SK-N-SH (cell line): ENCODE results near the gene CNTNAP5. TPM values are rescaled to one million over a fixed set of nuclear protein-coding genes. Genes with fewer than 3 reads are reported as not detected.

ENCODE experiments used
- CTCF ChIA-PET: fragments of 300-600, 350-600 bp; formaldehyde crosslinking; extraction: SDS; loops from one replicate; lab custom pipeline; 2021; lab: Yijun Ruan, JAX
- POLR2A ChIA-PET: fragments of 350-600 bp; sonication (Branson Sonifier 250); formaldehyde crosslinking; extraction: SDS; loops from one replicate; lab custom pipeline; 2020; ENCODE audit warnings: antibody characterized with exemption, inconsistent platforms; lab: Yijun Ruan, JAX
- DNase-seq: peaks from one replicate; pipeline ENCODE4 v3.0.0; 2012
- H2AFZ ChIP-seq: fragments of 200-600 bp; sonication (generic); 2 replicates; pipeline ENCODE4 v1.8.1; 2016; ENCODE audit warnings: antibody characterized with exemption, mild to moderate bottlenecking, low read depth
- H3F3A ChIP-seq: fragments of 200-600 bp; sonication (generic); replicated peaks from 2 replicates; pipeline ENCODE3; 2016; ENCODE audit warnings: antibody characterized with exemption, mild to moderate bottlenecking; ENCODE audit not compliant: insufficient read depth
- H3K27ac ChIP-seq, 2 experiments: fragments of 200-500 bp in 1 of 2; fragments of 200-600 bp in 1 of 2; sonication (Bioruptor generic) in 1 of 2; sonication (generic), shearing (Covaris generic) in 1 of 2; 2 replicates each; pipeline versions ENCODE4 v1.5.1 to v1.6.1; 2014 to 2016; ENCODE audit warnings: low read depth in 2 of 2, inconsistent platforms in 1 of 2, low read length in 1 of 2, mild to moderate bottlenecking in 1 of 2, mixed read lengths in 1 of 2
- H3K27me3 ChIP-seq: fragments of 200-600 bp; sonication (generic), shearing (Covaris generic); 2 replicates; pipeline ENCODE4 v1.6.1; 2016; ENCODE audit warnings: mixed run types; ENCODE audit not compliant: insufficient read depth
- H3K36me3 ChIP-seq, 2 experiments: fragments of 200-500 bp in 1 of 2; fragments of 200-600 bp in 1 of 2; sonication (Bioruptor generic) in 1 of 2; sonication (generic) in 1 of 2; replicated peaks in 1 of 2; 2 replicates each; pipeline versions ENCODE3 to v1.5.1; 2014 to 2016; ENCODE audit warnings: low read length in 1 of 2, mild to moderate bottlenecking in 1 of 2; ENCODE audit not compliant: insufficient read depth in 2 of 2, control insufficient read depth in 1 of 2
- H3K4me1 ChIP-seq, 2 experiments: fragments of 200-500 bp in 1 of 2; fragments of 200-600 bp in 1 of 2; sonication (Bioruptor generic) in 1 of 2; sonication (generic), shearing (Covaris generic) in 1 of 2; 2 replicates each; pipeline versions ENCODE4 v1.5.1 to v1.6.1; 2014 to 2016; ENCODE audit warnings: low read depth in 1 of 2, low read length in 1 of 2, mixed run types in 1 of 2; ENCODE audit not compliant: insufficient read depth in 2 of 2, control insufficient read depth in 1 of 2
- H3K4me2 ChIP-seq: fragments of 200-600 bp; sonication (generic), shearing (Covaris generic); 2 replicates; pipeline ENCODE4 v1.6.1; 2017; ENCODE audit warnings: mixed run types
- H3K4me3 ChIP-seq, 2 experiments: fragments of 200-500 bp in 1 of 2; fragments of 200-600 bp in 1 of 2; sonication (Bioruptor generic) in 1 of 2; sonication (generic), shearing (Covaris generic) in 1 of 2; 2 replicates each; pipeline versions ENCODE4 v1.5.1 to v1.8.1; 2014 to 2016; ENCODE audit warnings: low read depth in 2 of 2, inconsistent platforms in 1 of 2, low read length in 1 of 2, mild to moderate bottlenecking in 1 of 2, mixed read lengths in 1 of 2, moderate library complexity in 1 of 2
- H3K79me2 ChIP-seq: fragments of 200-600 bp; sonication (generic); 2 replicates; pipeline ENCODE4 v1.8.1; 2017; ENCODE audit warnings: mild to moderate bottlenecking; ENCODE audit not compliant: insufficient read depth
- H3K9ac ChIP-seq: fragments of 200-600 bp; sonication (generic); 2 replicates; pipeline ENCODE4 v1.6.1; 2017; ENCODE audit warnings: mixed run types
- H3K9me2 ChIP-seq: fragments of 200-600 bp; sonication (generic); 2 replicates; pipeline ENCODE4 v1.6.1; 2017; ENCODE audit warnings: mixed run types
- H3K9me3 ChIP-seq: fragments of 200-600 bp; sonication (generic); 2 replicates; pipeline ENCODE4 v1.6.1; 2017; ENCODE audit warnings: mixed run types, mild to moderate bottlenecking, moderate library complexity
- H4K20me1 ChIP-seq: fragments of 200-600 bp; sonication (generic); 2 replicates; pipeline ENCODE4 v1.6.1; 2017; ENCODE audit warnings: mild to moderate bottlenecking, mixed run types; ENCODE audit not compliant: insufficient read depth
- CHD2 ChIP-seq: fragments of 150-350 bp; IDR thresholded peaks from 2 replicates; pipeline ENCODE4 v1.6.1; 2018; ENCODE audit warnings: low read length; ENCODE audit not compliant: partially characterized antibody
- EZH2phosphoT487 ChIP-seq: fragments of 200-600 bp; sonication (generic); IDR thresholded peaks from 2 replicates; pipeline ENCODE4 v1.6.1; 2017; ENCODE audit warnings: low read depth, mixed run types, mild to moderate bottlenecking, antibody characterized with exemption, moderate library complexity, borderline replicate concordance
- FOXJ3 ChIP-seq: sonication (generic); formaldehyde crosslinking; IDR thresholded peaks from 2 replicates; pipeline ENCODE4 v1.5.1; 2020; ENCODE audit warnings: mild to moderate bottlenecking, missing genetic modification reagents
- FOXM1 ChIP-seq: IDR thresholded peaks from 2 replicates; pipeline ENCODE4 v1.4.0; 2012; ENCODE audit warnings: low read depth, mild to moderate bottlenecking
- RCOR1 ChIP-seq: fragments of 150-350 bp; IDR thresholded peaks from 2 replicates; pipeline ENCODE4 v1.6.1; 2017; ENCODE audit warnings: antibody characterized with exemption, low read length
- WGBS: methylation state at CpG from one replicate; pipeline ENCODE4 v1.1.6; 2017; ENCODE audit warnings: low lambda C conversion rate; 5-methylcytosine and 5-hydroxymethylcytosine counted together
- polyA plus RNA-seq, 3 experiments: library from polyadenylated mRNA; depleted of rRNA; stranded (reverse); fragments of >200 nt; gene quantifications; 2 replicates each; pipeline ENCODE4 v1.2.3, GENCODE V29; 2012
- TF ChIP-seq, protein P1 (sequence below): IDR thresholded peaks from 2 replicates; pipeline ENCODE4 v1.4.0; 2012; ENCODE audit warnings: low read depth, borderline replicate concordance
- TF ChIP-seq, protein P2 (sequence below): IDR thresholded peaks from 2 replicates; pipeline ENCODE4 v1.6.1; 2012; ENCODE audit warnings: mild to moderate bottlenecking, low read depth, low read length, moderate library complexity
- TF ChIP-seq, protein P3 (sequence below): IDR thresholded peaks from 2 replicates; pipeline ENCODE4; 2012
- TF ChIP-seq, protein P4 (sequence below): IDR thresholded peaks from 2 replicates; pipeline ENCODE4 v1.4.0; 2012; ENCODE audit warnings: low read depth
- TF ChIP-seq, protein P5 (sequence below): fragments of 150-350 bp; IDR thresholded peaks from 2 replicates; pipeline ENCODE4 v1.6.1; 2016; ENCODE audit warnings: mild to moderate bottlenecking, low read depth, low read length

CNTNAP5 gene
- polyA plus RNA-seq, 1 of the 3 experiments (the other 2 are of a cell fraction) = 0.08 TPM

DNA sequence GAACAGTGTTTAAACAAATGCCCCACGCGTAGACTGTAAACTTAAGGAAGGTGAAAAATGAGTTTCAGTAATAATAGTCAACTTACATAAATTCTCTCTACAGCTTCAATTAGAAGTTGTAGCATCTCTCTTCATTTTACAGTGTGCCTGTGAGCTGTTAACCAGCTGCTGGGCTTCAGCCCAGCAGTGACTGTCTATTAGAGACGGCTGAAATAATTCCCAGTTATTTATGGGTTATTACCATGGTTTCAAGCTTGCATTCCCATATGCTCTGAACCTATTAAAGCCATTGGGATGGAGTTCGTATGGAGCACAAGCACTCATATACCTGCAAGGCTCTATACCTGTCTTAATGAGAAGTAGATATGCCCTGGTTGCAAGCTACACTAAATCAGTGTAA lies 501.1 kb downstream of the CNTNAP5 start:
- H3K9me3 ChIP-seq = no peaks in the 10 kb centered on the region
- H3K4me1 ChIP-seq = no peaks in the 10 kb centered on the region
- no peak overlapping the region for H3K4me2 ChIP-seq
- TF ChIP-seq CHD2 = no peak
- TF ChIP-seq, protein P1, sequence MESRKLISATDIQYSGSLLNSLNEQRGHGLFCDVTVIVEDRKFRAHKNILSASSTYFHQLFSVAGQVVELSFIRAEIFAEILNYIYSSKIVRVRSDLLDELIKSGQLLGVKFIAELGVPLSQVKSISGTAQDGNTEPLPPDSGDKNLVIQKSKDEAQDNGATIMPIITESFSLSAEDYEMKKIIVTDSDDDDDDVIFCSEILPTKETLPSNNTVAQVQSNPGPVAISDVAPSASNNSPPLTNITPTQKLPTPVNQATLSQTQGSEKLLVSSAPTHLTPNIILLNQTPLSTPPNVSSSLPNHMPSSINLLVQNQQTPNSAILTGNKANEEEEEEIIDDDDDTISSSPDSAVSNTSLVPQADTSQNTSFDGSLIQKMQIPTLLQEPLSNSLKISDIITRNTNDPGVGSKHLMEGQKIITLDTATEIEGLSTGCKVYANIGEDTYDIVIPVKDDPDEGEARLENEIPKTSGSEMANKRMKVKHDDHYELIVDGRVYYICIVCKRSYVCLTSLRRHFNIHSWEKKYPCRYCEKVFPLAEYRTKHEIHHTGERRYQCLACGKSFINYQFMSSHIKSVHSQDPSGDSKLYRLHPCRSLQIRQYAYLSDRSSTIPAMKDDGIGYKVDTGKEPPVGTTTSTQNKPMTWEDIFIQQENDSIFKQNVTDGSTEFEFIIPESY = no peak
- no peak for TF ChIP-seq FOXM1
- TF ChIP-seq, protein P2, sequence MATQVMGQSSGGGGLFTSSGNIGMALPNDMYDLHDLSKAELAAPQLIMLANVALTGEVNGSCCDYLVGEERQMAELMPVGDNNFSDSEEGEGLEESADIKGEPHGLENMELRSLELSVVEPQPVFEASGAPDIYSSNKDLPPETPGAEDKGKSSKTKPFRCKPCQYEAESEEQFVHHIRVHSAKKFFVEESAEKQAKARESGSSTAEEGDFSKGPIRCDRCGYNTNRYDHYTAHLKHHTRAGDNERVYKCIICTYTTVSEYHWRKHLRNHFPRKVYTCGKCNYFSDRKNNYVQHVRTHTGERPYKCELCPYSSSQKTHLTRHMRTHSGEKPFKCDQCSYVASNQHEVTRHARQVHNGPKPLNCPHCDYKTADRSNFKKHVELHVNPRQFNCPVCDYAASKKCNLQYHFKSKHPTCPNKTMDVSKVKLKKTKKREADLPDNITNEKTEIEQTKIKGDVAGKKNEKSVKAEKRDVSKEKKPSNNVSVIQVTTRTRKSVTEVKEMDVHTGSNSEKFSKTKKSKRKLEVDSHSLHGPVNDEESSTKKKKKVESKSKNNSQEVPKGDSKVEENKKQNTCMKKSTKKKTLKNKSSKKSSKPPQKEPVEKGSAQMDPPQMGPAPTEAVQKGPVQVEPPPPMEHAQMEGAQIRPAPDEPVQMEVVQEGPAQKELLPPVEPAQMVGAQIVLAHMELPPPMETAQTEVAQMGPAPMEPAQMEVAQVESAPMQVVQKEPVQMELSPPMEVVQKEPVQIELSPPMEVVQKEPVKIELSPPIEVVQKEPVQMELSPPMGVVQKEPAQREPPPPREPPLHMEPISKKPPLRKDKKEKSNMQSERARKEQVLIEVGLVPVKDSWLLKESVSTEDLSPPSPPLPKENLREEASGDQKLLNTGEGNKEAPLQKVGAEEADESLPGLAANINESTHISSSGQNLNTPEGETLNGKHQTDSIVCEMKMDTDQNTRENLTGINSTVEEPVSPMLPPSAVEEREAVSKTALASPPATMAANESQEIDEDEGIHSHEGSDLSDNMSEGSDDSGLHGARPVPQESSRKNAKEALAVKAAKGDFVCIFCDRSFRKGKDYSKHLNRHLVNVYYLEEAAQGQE = no peak
- no peak for TF ChIP-seq RCOR1
- TF ChIP-seq FOXJ3 (CRISPR knock-in tag) = no peak
- TF ChIP-seq, protein P3, sequence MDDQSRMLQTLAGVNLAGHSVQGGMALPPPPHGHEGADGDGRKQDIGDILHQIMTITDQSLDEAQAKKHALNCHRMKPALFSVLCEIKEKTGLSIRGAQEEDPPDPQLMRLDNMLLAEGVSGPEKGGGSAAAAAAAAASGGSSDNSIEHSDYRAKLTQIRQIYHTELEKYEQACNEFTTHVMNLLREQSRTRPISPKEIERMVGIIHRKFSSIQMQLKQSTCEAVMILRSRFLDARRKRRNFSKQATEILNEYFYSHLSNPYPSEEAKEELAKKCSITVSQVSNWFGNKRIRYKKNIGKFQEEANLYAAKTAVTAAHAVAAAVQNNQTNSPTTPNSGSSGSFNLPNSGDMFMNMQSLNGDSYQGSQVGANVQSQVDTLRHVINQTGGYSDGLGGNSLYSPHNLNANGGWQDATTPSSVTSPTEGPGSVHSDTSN = no peak
- TF ChIP-seq EZH2phosphoT487 = no peak
- TF ChIP-seq, protein P4, sequence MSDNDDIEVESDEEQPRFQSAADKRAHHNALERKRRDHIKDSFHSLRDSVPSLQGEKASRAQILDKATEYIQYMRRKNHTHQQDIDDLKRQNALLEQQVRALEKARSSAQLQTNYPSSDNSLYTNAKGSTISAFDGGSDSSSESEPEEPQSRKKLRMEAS = no peak
- TF ChIP-seq, protein P5, sequence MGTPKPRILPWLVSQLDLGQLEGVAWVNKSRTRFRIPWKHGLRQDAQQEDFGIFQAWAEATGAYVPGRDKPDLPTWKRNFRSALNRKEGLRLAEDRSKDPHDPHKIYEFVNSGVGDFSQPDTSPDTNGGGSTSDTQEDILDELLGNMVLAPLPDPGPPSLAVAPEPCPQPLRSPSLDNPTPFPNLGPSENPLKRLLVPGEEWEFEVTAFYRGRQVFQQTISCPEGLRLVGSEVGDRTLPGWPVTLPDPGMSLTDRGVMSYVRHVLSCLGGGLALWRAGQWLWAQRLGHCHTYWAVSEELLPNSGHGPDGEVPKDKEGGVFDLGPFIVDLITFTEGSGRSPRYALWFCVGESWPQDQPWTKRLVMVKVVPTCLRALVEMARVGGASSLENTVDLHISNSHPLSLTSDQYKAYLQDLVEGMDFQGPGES = no peak
- no peaks in the 10 kb centered on the region for H3K27me3 ChIP-seq
- H3F3A ChIP-seq = no peaks in the 10 kb centered on the region
- no peaks in the 10 kb centered on the region for H3K9me2 ChIP-seq
- no peaks in the 10 kb centered on the region for H4K20me1 ChIP-seq
- H3K9ac ChIP-seq = no peak overlapping the region
- H3K27ac ChIP-seq = no peak overlapping the region
- H3K79me2 ChIP-seq = no peaks in the 10 kb centered on the region
- CTCF ChIA-PET = no interaction called here
- WGBS = 60% methylated on average over 4 of the region's 4 CpGs
- H3K4me3 ChIP-seq = no peak overlapping the region
- H2AFZ ChIP-seq = no peak overlapping the region
- no peak for DNase-seq
- POLR2A ChIA-PET = no interaction called here
- no peaks in the 10 kb centered on the region for H3K36me3 ChIP-seq
